ENCODE results near the gene IGSF21.

IGSF21 gene

DNA sequence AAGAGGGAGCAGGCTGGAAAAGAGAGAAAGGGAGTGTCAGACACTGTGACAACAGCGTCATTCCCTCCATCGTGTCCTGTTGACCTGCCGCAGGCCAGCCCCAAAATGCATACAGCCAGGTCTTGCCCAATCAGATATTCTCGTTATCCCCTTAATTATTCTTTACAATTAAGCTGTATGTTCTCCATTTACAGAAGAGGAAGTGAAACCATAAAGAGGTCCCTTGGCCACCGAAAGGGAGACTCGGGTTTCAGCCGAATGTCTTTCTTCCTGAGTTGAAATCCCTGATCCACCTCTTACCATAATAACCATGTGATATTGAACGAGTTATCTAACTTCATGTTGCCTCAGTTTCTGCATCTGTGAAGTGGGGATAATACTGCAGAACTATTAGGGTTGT lies 70.5 kb downstream of the IGSF21 start:
- DNase-seq (ENCODE audit: low read depth in 2 of 2) = no peak

GRCh38 chr1:18179009-18179408 lies 71.4 kb downstream of the IGSF21 start:
- DNase-seq (ENCODE audit: low read depth in 2 of 2) = no peak

- no peak for DNase-seq (ENCODE audit: low read depth in 2 of 2)
These were observed 75.0 kb downstream of the IGSF21 start for GRCh38 chr1:18182398-18183160.

DNA sequence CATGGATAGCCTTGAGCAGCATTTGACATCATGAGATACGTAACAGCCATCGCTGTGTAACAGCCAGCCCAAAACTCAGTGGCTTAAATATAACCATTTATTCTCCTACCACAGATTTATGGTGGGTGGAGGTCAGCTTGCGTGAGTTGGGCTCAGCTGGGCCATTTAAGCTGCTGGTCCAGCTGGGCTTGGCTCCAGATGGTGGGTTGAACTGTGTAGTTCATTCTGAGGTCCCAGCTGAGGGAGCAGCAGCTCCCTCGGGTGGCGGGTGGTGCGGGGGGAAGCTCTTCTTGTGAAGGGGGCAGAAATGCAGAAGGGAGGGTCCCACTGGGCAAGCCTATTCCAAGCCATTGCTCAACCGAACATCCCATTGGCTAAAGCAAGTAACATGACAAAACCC lies 75.9 kb downstream of the IGSF21 start:
- DNase-seq (ENCODE audit: low read depth in 2 of 2) = no peak

GRCh38 chr1:18187054-18187453 lies 79.5 kb downstream of the IGSF21 start:
- DNase-seq (ENCODE audit: low read depth in 2 of 2) = no peak

DNA sequence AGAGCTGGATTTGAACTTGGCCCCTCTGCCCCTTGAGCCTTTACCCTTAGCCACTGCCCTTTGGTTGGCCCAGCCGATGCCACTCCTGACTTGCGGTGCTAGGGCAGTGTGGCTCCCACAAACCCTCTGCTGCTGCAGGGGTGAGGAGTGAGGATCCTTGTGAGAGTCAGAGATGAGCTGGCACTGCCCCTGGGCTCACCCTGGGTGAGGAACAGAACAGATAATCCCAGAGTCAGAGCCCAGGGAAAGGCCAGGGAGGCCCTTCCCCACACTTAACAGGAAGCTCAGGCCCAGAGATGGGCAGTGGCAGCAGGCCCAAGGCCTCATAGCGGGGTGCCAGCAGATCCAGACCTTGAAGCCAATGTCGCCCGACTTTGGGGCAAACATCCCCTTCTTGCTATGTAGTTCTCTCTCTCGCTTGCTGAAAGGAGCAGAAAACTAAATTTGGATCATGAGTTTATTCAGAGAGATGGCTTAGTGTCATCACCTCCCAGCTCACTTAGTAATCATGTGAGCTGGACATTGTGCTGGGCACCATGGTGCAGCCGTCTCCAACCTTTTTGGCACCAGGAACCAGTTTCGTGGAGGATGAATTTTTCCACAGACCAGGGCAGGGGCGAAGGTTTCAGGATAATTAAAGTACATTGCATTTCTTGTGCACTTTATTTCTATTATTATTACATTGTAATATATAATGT lies 81.4 kb downstream of the IGSF21 start:
- DNase-seq (ENCODE audit: low read depth in 2 of 2) = no peak

DNA sequence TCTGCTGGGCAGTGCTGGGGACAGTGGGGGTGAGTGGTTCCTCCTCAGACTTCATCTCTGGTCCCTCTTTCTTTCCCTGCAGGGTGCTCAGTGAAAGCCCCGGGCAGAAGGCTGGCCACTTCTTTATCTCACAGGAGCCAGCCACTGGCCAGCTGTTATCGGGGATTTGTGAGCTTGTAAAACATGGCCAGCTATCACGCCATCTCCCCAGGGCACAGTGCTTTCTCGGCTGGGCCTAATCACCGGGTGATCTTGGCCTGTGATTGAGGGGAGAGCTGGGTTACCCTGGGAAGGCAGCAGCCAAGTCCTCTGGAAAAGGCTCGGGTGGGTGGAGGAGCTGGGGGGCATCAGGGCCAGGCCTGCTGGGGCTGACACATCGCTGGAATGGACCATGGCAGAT lies 83.0 kb downstream of the IGSF21 start:
- no peak for DNase-seq (ENCODE audit: low read depth in 2 of 2)

DNA sequence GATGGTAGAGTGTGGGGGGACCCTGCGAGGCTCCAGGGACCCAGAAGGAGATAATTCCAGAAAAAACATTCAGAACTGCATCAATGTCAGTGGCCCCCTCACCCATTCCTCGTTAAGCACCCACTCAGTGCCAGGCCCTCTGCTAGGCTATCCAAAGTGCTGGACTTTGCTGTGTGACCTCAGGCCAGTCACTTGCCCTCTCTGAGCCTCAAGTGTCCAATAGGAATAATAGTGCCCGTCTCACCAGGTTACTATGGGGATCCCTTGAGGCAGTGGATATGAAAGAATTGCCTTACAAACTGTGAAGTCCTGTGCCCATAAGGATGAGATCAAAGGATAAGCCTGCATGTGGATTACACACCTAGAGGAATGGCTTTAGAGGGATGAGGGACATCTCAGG lies 83.4 kb downstream of the IGSF21 start:
- DNase-seq (ENCODE audit: low read depth in 2 of 2) = no peak

DNA sequence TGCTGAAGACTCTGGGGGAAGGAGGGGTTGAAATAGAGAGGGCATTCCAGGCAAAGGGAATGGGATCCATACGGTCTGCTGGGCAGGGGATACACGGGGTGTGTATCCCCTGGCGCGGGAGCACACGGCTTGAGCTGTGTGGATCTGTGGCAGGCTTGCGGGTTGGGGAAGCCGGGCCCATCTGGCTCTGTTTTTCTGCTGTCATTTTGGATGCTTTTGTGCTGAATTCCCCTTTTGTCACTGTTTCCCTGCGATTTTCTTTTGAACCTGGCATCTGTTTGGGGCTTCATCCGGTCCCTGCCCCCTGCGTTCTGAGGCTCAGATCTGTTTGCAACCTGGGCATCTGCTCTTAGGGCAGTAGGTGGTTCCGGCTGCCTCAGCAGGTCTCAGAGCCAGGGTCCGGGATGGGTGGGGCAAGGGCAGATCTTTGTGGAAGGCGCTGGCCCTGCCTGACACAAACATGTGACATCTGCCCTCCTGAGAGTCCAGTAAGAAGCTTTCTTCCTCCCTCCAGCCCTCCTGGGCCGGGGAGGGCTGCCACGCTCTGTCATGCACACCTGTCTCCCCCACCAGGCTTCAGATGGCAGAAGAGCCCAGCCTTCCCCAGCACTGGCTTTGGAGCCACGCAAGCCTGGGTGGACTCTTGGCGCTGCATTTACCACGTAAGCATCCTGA lies 84.0 kb downstream of the IGSF21 start:
- DNase-seq (ENCODE audit: low read depth in 2 of 2) = no peak

DNA sequence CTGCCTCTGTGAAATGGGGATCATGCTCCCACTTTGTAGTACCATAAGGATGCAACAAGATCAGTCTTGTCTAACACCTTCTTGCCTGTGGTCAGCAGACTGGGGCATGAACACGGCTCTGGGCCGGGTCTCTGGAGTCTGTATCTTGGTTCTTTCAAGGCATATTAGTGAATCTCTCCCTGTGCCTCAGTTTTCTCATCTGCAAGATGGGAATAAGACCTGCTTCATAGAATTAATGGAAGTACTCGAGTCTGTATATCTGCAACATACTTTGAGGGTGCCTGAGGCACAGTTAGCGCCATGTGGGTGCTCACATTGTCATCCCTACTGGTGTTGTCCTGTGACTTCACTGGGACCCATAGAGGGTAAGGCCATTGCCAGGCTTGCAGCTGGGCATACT lies 84.6 kb downstream of the IGSF21 start:
- no peak for DNase-seq (ENCODE audit: low read depth in 2 of 2)

DNA sequence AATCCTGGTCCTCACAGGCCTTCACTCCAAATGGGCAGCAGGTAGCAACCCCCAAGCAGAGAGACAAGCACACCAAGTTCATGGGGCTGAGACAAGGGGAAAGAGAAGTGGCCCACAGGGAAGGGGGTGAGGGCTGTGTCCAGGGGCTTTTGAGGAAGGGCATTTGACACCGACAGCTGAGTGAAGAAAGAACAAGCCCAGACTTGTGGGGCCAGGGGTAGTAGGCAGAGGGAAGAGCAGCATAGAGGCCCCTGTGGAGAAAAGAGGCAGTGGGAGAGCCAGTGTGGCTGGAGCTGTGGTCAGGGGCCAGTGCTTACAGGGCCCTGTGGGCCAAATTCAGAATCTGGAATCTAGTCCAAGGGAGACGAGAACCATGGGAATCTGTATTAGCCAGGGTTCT lies 85.4 kb downstream of the IGSF21 start:
- DNase-seq (ENCODE audit: low read depth in 2 of 2) = no peak

- DNase-seq (ENCODE audit: low read depth in 2 of 2) = no peak
These were observed 89.7 kb downstream of the IGSF21 start for GRCh38 chr1:18197299-18197698.

GRCh38 chr1:18198260-18198659 lies 90.7 kb downstream of the IGSF21 start:
- no peak for DNase-seq (ENCODE audit: low read depth in 2 of 2)

DNA sequence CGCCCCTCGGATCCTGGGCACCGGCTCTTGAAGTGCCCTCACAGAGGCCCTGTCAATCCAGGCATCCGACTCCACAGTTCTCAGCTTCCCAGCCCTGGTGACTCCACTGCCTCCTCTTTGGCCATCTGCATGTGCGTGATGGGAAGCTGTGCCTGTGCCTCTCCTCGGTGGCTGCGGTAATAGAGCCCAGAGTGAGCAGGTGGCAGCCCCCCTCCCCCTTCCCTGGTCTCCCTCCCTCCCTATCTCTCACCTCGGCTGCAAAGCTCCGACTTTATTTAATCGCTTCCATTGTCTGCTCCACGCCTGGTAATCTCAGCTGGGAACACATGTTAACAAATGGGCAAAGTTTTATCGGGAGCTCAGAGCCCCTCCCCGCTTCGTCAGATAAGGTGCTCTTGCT lies 91.9 kb downstream of the IGSF21 start:
- DNase-seq (ENCODE audit: low read depth in 2 of 2) = no peak

DNA sequence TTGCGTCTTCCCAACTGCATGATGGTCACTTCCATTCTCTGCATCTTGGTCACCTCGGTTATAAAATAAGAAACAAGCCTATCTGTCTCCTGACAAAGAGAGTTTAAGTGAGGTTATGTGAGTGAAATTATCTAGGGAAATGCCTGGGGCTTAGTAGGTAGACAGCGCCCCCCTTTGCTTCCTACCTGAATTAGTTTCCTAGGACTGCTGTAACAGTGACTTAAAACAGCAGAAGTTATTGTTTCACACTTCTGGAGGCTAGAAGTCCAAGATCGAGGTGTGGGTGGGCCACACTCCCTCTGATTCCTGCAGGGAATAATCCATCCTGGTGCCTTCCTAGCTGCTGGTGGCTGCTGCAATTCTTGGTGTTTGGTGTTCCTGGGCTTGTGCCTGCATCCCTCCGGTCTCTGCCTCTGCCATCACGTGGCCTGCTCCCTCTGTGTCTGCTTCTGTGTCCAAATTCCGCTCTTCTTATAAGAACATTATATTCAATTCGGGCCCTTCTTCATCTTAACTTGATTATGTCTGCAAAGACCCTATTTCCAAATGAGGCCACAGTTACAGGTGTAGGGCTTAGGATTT lies 92.6 kb downstream of the IGSF21 start:
- no peak for DNase-seq (ENCODE audit: low read depth in 2 of 2)

GRCh38 chr1:18200918-18201317 lies 93.3 kb downstream of the IGSF21 start:
- DNase-seq (ENCODE audit: low read depth in 2 of 2) = no peak

- DNase-seq (ENCODE audit: low read depth in 2 of 2) = no peak
These were observed 94.6 kb downstream of the IGSF21 start for GRCh38 chr1:18201997-18202719.

- DNase-seq (ENCODE audit: low read depth in 2 of 2) = no peak
These were observed 96.0 kb downstream of the IGSF21 start for GRCh38 chr1:18203645-18204044.

DNA sequence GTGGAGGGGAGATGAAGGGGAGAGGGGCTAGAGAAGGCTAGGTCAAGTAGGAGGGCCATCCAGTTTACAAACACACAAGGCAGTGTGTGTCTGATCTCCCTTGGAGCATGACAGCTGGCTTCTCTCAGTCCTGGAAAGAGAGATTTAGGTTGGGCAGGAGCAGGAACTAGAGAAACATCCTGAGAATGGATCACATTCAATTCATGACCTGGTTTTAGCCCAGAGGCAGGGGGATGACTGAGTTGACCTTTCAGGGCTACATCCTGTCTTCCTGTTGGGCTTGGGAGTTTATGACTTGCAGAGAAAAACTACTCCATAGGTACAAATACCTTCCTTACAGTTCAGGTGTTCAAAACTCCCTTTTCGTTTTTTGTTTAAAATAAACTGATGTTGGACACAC lies 97.0 kb downstream of the IGSF21 start:
- DNase-seq (ENCODE audit: low read depth in 2 of 2) = no peak

- DNase-seq (ENCODE audit: low read depth in 2 of 2) = no peak
These were observed 97.7 kb downstream of the IGSF21 start for GRCh38 chr1:18205319-18205718.

DNA sequence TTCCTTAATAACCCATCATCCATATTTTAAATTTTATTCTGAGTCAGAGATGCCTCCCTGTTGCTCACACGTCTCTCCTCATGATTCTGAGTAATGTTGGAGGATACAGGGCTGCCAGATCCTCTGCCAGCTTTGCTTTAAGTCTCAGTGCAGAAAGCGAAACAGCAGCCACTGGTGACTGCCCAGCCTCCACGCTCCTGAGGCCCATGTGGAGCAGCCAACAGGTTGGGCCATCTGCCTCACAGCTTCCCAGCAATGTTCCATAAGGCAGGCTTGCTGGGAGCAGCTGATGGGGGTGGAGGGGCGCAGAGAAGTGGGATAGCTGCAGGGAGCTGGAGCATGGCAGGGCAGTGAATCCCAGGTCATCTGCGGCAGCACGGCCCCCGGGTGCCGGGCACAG lies 104.2 kb downstream of the IGSF21 start:
- no peak for DNase-seq (ENCODE audit: low read depth in 2 of 2)
